Fibroblast of skin of left quadriceps (primary cell): ENCODE data around the gene NPHS1.
"Not testable (repeated sequence)": the region's sequence is repeated elsewhere in the genome, so short reads cannot be mapped to it uniquely, and the experiment has no call there.

ENCODE experiments used
- DNase-seq, 2 experiments: peaks; one replicate each; pipeline ENCODE4 v3.0.0-alpha.2; 2013; ENCODE audit warnings: low read depth in 2 of 2

NPHS1 gene

DNA sequence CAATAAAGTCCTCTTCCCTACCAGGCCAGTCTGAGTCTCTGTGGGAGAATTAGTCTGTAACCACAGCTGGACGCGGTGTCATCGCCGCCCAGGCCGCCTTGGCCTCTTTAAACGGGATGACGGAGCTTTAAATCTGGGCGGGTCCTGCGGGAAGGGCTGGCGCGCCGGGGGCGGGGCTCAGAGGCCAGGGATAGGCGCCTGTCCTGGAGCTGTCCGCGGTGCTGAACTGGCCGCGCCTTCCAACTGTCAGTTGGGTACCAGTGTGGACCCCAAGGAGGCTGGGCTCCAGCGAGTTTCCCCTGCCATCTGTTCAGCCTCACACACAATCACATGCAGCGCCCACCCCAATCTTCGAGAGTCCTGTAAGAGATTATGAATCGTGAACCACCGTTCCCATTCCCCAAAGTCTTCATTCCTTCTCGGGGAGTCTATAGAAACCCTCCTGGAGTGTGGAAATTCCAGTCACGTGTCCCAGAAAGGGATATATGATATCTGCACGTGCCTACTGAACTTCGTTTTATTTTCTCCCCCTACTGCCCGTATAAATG lies 27.5 kb upstream of the NPHS1 start:
- DNase-seq = peak; percentile 44 to 50

DNA sequence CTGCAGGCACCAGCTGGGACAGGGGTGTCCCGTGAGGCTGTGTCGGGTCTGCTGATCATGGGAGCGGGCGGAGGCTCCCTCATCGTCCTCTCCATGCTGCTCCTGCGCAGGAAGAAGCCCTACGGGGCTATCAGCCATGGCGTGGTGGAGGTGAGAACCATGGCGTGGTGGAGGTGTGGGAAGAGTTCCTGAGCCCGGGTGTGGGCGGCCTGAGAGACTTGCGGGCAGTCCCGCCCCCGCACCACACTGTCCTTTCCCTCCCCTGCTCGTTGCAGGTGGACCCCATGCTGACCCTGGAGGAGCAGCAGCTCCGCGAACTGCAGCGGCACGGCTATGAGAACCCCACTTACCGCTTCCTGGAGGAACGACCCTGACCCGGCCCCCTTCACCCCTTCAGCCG lies 26.8 kb upstream of the NPHS1 start:
- no peak for DNase-seq

GRCh38 chr19:35874392-35874930 lies 22.2 kb upstream of the NPHS1 start:
- DNase-seq = no peak

DNA sequence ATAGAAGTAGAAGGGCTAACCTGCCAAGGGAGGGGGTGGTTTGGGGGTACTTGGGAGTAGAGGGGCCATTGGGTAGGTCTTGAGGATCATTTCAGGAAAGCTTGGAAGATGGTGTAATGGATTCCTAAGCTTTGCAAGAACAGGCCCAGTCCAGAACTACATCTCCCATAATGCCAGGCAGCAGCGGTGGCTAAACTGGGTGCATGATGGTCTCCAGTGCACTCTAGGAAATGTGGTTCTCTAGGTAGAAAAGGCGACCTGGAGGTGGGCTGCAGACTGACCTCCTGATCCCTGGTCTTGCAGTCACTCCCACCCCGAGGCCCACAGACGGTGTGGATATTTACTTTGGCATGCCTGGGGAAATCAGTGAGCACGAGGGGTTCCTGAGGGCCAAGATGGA lies 19.9 kb upstream of the NPHS1 start:
- no peak for DNase-seq

DNA sequence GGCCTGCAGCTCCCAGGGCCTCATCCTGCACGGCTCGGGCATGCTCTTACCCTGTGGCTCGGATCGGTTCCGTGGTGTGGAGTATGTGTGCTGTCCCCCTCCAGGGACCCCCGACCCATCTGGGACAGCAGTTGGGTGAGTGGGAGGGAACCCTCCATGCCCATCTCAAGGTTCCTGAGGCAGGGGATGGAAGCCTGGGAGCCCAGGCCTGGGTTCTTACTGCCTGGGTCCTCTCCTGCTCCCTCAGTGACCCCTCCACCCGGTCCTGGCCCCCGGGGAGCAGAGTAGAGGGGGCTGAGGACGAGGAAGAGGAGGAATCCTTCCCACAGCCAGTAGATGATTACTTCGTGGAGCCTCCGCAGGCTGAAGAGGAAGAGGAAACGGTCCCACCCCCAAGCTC lies 19.3 kb upstream of the NPHS1 start:
- DNase-seq = no peak

DNA sequence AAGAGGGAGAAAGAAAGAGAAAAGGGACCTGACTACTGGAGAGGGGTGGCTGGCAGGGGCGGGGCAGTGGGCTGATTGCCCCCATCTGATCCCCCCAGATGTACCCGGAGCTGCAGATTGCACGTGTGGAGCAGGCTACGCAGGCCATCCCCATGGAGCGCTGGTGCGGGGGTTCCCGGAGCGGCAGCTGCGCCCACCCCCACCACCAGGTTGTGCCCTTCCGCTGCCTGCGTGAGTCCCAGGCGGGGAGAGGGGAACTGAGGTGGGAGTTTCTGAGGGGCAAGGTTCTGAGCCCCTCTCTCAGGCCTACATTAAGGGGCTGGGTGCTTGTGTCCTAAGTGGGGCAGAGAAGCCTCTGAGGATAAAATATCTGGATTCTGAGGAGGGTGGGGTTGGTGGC lies 18.5 kb upstream of the NPHS1 start:
- no peak for DNase-seq

DNA sequence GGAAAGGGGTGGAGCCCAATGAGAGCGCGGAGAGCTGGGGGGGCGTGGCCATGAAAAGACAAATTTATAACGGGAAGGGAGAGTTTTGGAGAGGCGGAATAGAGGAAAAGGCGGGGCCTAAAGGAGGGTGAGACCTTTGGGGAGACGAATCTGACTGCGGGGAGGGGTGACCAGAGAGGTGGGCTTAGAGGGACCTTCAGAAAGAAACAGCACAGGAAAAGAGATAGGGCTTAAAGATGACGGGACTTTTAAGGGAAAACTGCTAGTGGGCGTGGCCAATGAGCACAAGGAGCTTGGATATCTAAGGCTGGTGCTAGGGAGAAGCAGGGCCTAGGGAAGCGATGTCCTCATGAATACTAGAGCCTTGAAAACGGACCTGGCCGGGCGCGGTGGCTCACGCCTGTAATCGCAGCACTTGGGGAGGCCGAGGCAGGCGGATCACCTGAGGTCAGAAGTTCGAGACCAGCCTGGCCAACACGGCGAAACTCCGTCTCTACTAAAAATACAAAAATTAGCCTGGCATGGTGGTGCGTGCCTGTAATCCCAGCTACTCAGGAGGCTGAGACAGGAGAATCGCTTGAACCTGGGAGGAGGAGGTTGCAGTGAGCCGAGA lies 17.9 kb upstream of the NPHS1 start:
- not testable (repeated sequence) for DNase-seq

GRCh38 chr19:35869327-35870123 lies 17.2 kb upstream of the NPHS1 start:
- DNase-seq = peak; percentile 23 to 37

- DNase-seq = no peak
Observed at GRCh38 chr19:35868823-35869326, 16.6 kb upstream of the NPHS1 start.

DNA sequence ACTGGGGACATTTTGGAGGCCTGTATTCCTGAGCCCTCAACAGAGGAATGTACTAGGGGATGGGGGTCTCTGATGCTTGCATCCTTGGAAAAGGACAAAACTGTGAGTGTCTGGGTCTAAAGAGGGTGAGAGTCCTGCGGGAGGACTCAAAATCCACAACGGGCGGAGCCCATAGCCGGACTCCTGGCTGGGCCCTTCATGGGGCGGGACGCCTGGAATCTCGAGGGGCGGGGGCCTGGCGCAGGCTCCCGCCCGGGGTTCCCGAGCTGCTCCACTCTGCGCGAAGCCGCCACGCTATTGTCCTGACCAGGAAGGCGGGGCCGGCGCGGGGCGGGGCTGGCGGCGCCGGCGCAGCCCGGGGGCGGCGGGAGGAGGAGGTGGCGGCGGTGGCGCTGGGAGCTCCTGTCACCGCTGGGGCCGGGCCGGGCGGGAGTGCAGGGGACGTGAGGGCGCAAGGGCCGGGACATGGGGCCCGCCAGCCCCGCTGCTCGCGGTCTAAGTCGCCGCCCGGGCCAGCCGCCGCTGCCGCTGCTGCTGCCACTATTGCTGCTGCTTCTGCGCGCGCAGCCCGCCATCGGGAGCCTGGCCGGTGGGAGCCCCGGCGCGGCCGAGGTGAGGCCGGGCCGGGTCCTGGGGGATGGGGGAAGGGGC lies 16.0 kb upstream of the NPHS1 start, which contains the start of gene APLP1:
TSS of gene APLP1 (plus strand) at position 403 of the 651 bp plus-strand sequence. CDS start at position 466, 63 bp downstream.
- no peak for DNase-seq

DNA sequence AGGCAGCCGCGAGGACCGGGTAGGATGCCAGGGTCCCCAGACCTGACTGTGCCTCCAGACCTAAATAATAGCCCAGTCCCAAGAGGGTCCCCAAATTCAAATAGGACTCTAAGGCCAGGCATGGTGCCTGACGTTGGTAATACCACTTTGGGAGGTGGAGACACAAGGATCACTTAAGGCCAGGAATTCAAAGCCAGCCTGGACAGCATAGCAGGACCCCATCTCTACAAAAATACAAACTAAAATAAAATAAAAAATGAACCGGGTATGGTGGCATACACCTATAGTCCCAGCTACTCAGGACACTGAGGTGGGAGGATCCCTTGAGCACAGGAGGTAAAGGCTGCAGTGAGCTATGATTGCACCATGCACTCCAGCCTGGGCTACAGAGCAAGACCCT lies 10.7 kb upstream of the NPHS1 start:
- DNase-seq = no peak

DNA sequence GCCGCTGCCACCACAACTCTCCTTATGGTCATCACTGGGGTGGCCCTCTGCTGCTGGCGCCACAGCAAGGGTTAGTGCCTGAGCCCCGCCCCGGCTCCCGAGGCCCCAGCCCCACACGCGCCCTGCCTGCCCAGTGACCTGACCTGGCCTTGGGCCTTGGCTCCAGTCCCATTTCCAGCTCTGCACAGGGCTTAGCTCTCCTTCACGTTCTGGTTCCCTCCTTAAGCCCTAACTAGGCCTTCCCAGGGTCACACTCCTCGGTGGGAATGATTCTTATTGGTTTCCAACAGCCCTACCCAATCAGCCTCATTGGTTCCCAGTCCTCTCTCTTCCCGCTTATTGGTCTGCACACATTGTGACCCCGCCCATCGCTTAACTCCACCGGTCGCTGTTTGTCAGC lies 10.2 kb upstream of the NPHS1 start:
- DNase-seq = no peak

- DNase-seq = no peak
Observed at GRCh38 chr19:35861640-35862160, 9.4 kb upstream of the NPHS1 start.

DNA sequence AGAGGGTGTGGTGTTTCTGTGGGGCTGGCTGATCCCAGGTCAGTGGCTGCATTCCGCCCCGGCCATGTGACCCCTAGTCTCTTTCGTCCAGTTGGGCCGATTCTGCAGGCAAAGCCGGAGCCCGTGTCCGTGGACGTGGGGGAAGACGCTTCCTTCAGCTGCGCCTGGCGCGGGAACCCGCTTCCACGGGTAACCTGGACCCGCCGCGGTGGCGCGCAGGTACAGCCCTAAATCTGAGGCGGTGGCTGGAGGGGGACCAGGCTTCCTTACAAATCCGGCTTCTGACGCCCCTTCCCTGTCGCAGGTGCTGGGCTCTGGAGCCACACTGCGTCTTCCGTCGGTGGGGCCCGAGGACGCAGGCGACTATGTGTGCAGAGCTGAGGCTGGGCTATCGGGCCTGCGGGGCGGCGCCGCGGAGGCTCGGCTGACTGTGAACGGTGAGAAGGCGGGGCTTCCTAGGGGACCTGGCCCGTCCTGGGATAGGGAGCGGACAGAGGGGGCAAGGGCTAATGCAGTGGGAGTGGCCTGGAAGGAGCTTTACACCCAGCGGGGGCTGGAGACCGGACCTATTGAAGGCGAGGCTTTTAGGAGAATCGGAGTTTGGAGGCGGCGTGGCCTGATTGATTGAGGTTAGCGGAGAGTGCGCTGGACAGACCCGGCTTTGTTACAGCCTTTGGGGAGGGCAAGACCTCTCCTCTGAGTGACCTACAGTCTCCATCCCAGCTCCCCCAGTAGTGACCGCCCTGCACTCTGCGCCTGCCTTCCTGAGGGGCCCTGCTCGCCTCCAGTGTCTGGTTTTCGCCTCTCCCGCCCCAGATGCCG lies 8.7 kb upstream of the NPHS1 start:
- no peak for DNase-seq

DNA sequence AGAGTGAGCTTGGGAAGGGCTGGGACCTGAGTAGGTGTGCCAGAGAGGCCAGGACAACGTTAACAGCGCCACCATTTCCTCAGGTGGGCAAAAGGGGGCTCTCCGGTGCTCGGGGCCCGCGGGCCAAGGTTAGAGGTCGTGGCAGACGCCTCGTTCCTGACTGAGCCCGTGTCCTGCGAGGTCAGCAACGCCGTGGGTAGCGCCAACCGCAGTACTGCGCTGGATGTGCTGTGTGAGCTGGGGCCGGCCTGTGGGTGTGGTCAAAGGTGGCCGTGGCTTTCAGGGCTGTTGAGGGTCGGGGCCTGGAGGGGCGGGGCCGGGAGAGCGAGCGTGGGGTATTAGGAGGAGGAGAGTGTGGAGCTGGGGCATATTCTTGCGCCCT lies 8.1 kb upstream of the NPHS1 start:
- DNase-seq = no peak

- DNase-seq = no peak
Observed at GRCh38 chr19:35859414-35859813, 7.1 kb upstream of the NPHS1 start.

DNA sequence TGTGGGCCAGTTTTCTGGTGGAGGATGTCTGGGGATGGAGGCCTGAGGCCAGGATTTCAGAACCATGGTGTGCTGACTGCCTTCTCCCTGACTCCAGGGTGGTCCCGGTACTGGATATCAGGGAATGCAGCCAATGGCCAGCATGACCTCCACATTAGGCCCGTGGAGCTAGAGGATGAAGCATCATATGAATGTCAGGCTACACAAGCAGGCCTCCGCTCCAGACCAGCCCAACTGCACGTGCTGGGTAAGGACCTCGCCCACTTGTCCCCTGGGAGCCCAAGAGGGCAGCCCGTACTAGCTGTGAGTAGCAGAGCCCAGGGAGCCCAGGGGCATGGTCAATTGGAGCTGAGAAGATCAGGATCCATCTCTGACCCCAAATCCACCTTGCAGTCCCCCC lies 6.0 kb upstream of the NPHS1 start:
- no peak for DNase-seq

DNA sequence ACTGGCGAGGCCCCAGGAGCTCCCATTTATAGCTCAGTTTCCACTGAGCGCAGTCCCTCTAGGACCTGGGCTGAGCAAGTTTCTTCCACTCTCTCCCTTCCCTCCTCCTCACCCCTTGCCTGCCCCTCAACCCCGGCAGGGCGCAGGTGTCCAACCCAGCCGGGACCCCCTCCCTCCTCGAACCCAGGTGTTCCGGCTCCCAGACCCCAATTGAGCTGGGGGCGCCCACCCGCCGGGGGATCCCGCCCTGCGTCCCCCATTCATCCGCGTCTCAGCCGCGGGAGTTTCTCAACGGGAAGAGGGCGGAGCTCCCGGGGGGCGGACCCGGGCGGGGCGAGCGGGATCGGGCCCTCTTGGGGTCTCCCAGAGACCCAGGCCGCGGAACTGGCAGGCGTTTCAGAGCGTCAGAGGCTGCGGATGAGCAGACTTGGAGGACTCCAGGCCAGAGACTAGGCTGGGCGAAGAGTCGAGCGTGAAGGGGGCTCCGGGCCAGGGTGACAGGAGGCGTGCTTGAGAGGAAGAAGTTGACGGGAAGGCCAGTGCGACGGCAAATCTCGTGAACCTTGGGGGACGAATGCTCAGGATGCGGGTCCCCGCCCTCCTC lies 4.3 kb upstream of the NPHS1 start, which contains the start of gene KIRREL2:
TSS of gene KIRREL2 (plus strand) at position 366 of the 604 bp plus-strand sequence. CDS start at position 575, 209 bp downstream.
- DNase-seq = no peak

DNA sequence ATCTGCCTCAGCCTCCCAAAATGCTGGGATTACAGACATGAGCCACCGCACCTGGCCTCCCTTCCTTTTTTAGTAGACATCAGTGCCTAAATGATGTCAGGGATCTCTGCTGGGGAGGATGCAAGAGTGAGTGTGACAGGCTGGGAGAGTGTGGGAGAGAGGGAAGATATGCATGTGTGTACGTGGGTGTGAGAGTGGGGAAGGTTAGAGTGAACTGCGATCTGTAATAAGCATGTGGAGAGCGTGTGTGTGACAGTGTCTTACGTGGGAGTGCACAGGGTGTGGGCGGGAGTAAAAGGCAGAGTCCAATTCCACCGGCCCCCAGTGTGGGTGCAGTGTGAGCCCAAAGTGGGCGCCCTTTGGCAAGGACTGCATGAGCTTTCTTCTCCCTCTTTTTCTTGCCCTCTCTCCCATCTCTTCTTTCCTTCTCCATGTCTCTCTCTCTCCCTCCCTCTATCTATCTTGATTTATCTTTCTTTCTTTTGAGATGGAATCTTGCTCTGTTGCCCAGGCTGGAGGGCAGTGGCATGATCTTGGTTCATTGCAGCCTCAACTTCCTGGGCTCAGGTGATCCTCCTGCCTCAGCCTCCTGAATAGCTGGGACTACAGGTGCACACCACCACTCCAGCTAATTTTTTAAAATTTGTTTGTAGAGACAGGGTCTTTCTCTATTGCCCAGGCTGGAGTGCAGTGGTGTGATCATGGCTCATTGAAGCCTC lies 893 bp upstream of the NPHS1 start:
- DNase-seq = no peak
